Measurements from ENCODE around the gene NDST4.

DNA sequence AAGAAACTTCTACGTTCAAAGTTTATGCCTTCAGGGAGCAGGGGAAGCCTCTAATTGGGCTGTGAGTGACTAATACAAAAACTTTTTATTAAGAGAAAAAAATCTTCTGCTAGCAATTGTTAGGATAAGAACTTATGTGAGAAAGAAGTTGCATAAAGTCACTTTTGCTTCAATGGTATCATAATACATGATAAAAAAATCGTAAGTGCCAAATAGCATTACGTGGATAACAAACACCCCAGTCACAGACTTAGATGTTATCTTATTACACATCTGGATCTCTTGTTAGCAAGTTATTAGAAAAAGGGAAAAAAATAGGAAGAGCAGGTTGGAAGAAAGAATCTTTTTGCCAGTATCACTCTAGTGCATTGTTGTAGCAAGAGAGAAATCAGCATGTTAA, 4.2 kb upstream of the NDST4 start:
- TF ChIP-seq, protein P1, sequence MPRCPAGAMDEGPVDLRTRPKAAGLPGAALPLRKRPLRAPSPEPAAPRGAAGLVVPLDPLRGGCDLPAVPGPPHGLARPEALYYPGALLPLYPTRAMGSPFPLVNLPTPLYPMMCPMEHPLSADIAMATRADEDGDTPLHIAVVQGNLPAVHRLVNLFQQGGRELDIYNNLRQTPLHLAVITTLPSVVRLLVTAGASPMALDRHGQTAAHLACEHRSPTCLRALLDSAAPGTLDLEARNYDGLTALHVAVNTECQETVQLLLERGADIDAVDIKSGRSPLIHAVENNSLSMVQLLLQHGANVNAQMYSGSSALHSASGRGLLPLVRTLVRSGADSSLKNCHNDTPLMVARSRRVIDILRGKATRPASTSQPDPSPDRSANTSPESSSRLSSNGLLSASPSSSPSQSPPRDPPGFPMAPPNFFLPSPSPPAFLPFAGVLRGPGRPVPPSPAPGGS (IDR thresholded peaks at IDR 0.05): no peak
- TF ChIP-seq CTCF (IDR thresholded peaks at IDR 0.05) (no peak), POLR2A (IDR thresholded peaks at IDR 0.05; ENCODE audit: low read length) (no peak), ZC3H11A (IDR thresholded peaks at IDR 0.05) (no peak), JUNB (IDR thresholded peaks at IDR 0.05) (no peak), MAX (IDR thresholded peaks at IDR 0.05) (no peak), ZNF302 (CRISPR knock-in tag; IDR thresholded peaks at IDR 0.05) (no peak)
- TF ChIP-seq, protein P2, sequence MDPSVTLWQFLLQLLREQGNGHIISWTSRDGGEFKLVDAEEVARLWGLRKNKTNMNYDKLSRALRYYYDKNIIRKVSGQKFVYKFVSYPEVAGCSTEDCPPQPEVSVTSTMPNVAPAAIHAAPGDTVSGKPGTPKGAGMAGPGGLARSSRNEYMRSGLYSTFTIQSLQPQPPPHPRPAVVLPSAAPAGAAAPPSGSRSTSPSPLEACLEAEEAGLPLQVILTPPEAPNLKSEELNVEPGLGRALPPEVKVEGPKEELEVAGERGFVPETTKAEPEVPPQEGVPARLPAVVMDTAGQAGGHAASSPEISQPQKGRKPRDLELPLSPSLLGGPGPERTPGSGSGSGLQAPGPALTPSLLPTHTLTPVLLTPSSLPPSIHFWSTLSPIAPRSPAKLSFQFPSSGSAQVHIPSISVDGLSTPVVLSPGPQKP (IDR thresholded peaks at IDR 0.05; ENCODE audit: low read depth, low read length): no peak
